Measurements from ENCODE around the gene NEMP1. TPM values are rescaled to one million over a fixed set of nuclear protein-coding genes. Genes with fewer than 3 reads are reported as not detected.

The NEMP1 gene
- total and polyA plus RNA-seq, 2 of the 13 experiments (the other 11 are each of a cell fraction or from before 2014, with no cell fraction given) = 11.4 to 12.9 TPM

GRCh38 chr12:57101892-57102695 lies 23.5 kb upstream of the NEMP1 start (continued):
- no peak for TF ChIP-seq ZBTB26 (CRISPR knock-in tag; IDR thresholded peaks at IDR 0.05; ENCODE audit: borderline replicate concordance)
- TF ChIP-seq RXRB (CRISPR knock-in tag; IDR thresholded peaks at IDR 0.05; ENCODE audit: borderline replicate concordance) = peak; percentile 73; the same call in 1 of the 2 replicates
- peak; percentile 42; the same call in 1 of the 2 replicates for TF ChIP-seq ZNF292 (CRISPR knock-in tag; IDR thresholded peaks at IDR 0.05; ENCODE audit: borderline replicate concordance, low read depth)
- 0 out of 2 replicates have a peak, but pooled peaks have one; percentile 45 for TF ChIP-seq ZNF75D (CRISPR knock-in tag; IDR thresholded peaks at IDR 0.05; ENCODE audit: borderline replicate concordance)
- no peak; the same call in 1 of the 2 replicates for TF ChIP-seq SMYD3 (CRISPR knock-in tag; IDR thresholded peaks at IDR 0.05)
- no peak for TF ChIP-seq HOXA7 (CRISPR knock-in tag; IDR thresholded peaks at IDR 0.05)
- peak; percentile 69; the same call in 1 of the 2 replicates for TF ChIP-seq ZSCAN30 (CRISPR knock-in tag; IDR thresholded peaks at IDR 0.05)
- no peak for TF ChIP-seq MAFF (IDR thresholded peaks at IDR 0.05; ENCODE audit: low read depth, low read length)
- no peak for TF ChIP-seq MTF1 (CRISPR knock-in tag; IDR thresholded peaks at IDR 0.05)
- peak; percentile 52 to 72; a peak in 3 of 4 replicates for TF ChIP-seq EP300 (IDR thresholded peaks at IDR 0.05; ENCODE audit: low read depth in 2 of 2, low read length in 2 of 2)
- TF ChIP-seq EP300 (CRISPR knock-in tag; IDR thresholded peaks at IDR 0.05; ENCODE audit: borderline replicate concordance) = 0 out of 2 replicates have a peak, but pooled peaks have one; percentile 35
- no peak for TF ChIP-seq MLLT10 (CRISPR knock-in tag; IDR thresholded peaks at IDR 0.05)
- TF ChIP-seq GPBP1L1 (CRISPR knock-in tag; IDR thresholded peaks at IDR 0.05) = no peak
- no peak; the same call in 1 of the 2 replicates for TF ChIP-seq ISX (CRISPR knock-in tag; conservative IDR thresholded peaks at IDR 0.05)
- TF ChIP-seq SRSF9 (IDR thresholded peaks at IDR 0.05; ENCODE audit: borderline replicate concordance, insufficient read depth, low read depth, low read length, poor library complexity, severe bottlenecking) = no peak
- no peak for TF ChIP-seq SATB2 (CRISPR knock-in tag; IDR thresholded peaks at IDR 0.05)
- no peak for TF ChIP-seq IKZF4 (CRISPR knock-in tag; IDR thresholded peaks at IDR 0.05; ENCODE audit: borderline replicate concordance, low read depth, not compliant biosample characterization)
- no peak for TF ChIP-seq FLYWCH1 (CRISPR knock-in tag; IDR thresholded peaks at IDR 0.05)
- TF ChIP-seq ZNF777 (CRISPR knock-in tag; IDR thresholded peaks at IDR 0.05) = no peak
- TF ChIP-seq ZSCAN29 (CRISPR knock-in tag; conservative IDR thresholded peaks at IDR 0.05) = no peak; the same call in 1 of the 2 replicates
- peak; percentile 39; the same call in 1 of the 2 replicates for TF ChIP-seq TFE3 (CRISPR knock-in tag; IDR thresholded peaks at IDR 0.05)
- no peak for TF ChIP-seq CBFB (CRISPR knock-in tag; IDR thresholded peaks at IDR 0.05)
- 0 out of 2 replicates have a peak, but pooled peaks have one; percentile 60 for TF ChIP-seq ZNF44 (CRISPR knock-in tag; IDR thresholded peaks at IDR 0.05)
- 0 out of 2 replicates have a peak, but pooled peaks have one; percentile 22 for TF ChIP-seq ARNT2 (CRISPR knock-in tag; IDR thresholded peaks at IDR 0.05; ENCODE audit: low read depth)
- TF ChIP-seq RARA (CRISPR knock-in tag; IDR thresholded peaks at IDR 0.05) = peak; percentile 78

All from HepG2 (cell line).